Suppressor macrophage treated with lipopolysaccharide for 4 hours (primary cell): ENCODE measurements around the gene CMTR1.

Experiments
- DNase-seq: peaks from one replicate; pipeline ENCODE4 v3.0.0-alpha.2; 2020

CMTR1 gene

DNA sequence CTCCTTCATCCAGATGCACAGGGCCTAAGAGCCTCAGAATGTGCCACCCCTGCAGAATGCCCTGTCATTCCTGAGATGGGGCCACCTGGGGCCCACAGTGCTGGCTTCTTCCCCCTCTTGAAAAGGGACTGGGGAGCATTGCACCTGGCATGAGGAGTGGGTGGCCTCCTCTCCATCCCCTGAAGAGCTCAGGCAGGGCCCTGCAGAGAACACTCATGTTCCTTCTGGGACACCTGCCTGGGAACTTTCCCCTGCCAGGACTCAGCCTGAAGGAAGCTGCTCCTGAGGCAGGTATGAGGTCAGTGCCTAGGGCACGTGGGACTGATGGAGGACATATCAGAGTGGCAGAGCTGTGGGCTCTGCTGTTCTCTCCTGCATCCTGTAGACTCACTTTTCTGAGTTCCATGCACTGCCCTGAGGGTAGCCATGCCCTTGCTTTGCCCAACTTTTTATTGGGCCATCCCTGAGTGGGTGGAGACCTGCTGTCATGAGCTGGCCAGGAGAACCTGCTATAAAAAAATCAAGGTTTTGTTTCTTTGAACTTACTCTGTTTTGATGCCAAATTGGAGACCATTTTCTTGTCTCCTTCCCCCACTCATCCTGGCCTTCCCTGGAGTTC lies 47.2 kb downstream of the CMTR1 start:
- DNase-seq: no peak

DNA sequence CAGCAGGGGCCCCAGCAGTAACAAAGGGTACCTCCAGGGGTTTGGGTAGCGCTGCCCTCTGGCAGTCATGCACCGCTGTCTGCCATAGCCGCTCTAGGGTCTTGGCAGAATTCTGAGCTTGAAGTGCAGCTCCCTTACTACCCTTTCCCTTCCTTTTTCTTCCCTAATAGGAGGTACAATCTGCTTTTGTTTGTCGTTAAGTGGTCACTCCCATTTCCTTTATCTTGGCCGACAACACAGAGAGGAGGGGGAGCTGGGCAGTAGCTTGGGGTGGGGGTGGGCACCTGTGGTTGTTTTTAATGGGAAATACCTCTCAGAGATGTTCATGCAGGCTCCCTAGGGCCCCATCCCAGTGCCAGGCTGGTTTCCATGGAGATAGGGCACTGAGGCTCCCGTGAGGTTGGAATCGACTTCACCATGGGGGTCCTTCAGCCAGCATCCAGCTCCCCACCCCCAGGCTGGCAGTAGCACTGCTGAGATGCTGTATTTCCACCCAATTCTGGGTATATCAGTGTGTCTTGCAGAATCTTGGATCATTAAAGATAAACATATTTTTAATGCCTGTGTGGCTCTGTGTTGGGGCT lies 48.0 kb downstream of the CMTR1 start:
- no peak for DNase-seq

DNA sequence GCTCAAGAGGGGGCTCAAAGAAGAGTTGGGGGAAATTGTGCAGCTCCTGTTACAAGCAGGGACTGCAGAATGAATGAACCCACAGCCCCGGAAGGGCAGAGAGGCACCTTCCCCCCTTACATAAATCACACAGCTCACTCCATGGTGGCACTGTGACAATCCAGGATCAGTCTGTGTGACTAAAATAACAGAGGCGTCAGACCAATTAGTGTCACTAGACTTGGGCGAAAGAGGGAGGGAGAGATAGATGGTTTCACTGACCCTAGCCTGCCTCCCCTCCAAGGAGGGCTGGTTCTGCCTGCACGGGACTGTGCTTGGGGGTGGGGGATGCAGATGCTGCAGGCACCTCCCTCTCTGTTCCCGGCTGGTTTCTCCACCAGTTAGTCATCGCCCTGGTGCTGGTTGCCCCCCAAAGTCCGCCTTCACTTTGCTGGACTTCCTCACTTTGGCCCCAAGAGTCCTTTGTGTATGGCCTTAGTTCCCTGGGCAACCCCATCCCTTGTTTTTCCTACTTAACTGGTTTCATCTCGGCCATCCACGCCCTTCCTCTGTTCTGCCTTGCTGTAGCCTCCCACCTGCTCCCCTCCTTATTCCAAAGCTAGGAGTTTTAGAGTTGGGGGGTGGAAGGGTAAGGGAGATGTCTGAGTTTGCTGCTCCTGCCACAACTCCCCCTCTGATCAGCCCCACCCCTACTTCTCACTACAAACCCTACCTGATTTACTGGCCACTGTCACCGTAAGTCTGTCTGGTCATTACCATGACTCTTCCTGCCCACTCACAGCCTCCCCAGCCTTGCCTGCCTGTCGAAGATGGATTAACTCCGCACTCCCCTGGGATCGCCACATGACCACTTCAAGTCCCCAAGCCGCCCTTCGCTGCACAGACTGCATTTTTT lies 48.9 kb downstream of the CMTR1 start:
- no peak for DNase-seq

DNA sequence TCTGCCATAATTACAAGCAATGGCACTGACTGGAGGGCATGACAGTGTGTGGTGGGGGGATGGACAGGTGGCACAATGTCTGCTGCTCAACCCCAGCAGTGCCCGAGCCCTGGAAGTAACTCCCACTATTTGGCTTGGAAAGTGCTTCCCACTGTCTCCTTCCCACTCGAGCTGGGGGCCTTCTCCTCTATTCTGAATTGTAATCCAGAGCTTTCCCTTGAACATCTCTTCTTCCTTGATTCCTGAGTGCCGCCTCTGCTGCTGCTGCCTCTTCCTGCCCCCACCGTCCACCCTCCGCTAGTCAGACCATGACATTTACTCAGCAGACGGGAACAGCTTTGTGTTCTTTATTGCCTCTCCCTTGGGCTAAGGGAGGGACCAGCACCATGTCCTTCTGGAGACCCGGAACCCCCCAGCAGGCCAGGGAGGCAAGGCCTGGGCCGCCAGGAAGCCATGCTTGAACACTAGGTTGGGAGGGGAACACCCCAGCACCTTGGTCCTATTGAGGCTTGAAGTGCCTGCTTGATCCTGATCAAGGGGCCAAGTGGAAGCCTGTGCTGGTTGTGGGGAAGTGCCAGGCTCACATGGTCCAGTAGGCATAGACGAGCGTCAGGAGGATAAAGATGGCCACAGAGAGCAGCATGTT lies 49.7 kb downstream of the CMTR1 start:
- no peak for DNase-seq

DNA sequence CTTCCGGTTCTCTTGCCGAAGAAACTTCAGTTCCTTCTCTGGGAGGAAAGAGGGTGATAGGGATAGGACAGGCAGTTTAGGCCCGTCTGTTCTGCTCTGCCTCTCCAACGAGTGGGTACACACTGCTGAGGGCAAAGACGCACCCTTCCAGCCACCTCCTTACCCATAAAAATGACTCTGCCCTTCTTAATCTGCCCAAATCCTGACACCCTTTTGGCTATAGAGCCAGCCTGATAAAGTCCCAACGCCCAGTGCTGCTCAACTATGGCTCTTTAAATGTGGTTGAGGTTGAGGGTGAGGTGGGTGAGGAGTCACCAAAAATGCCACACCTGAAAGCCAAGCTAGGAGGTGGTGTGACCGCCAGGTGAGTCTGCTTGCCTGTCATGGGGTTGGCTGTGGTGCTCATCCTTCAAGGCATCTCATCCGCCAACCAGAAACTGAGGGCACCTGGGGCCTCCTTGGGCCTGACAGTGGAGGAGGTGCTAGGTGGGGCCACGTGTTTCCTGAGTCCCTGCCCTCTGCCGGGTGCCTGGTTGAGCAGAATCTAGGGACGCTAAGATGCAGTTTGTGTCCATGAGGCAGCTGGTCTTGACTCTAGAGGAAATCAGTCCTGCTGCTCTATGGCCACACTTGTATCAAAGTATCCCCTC lies 50.4 kb downstream of the CMTR1 start:
- no peak for DNase-seq

DNA sequence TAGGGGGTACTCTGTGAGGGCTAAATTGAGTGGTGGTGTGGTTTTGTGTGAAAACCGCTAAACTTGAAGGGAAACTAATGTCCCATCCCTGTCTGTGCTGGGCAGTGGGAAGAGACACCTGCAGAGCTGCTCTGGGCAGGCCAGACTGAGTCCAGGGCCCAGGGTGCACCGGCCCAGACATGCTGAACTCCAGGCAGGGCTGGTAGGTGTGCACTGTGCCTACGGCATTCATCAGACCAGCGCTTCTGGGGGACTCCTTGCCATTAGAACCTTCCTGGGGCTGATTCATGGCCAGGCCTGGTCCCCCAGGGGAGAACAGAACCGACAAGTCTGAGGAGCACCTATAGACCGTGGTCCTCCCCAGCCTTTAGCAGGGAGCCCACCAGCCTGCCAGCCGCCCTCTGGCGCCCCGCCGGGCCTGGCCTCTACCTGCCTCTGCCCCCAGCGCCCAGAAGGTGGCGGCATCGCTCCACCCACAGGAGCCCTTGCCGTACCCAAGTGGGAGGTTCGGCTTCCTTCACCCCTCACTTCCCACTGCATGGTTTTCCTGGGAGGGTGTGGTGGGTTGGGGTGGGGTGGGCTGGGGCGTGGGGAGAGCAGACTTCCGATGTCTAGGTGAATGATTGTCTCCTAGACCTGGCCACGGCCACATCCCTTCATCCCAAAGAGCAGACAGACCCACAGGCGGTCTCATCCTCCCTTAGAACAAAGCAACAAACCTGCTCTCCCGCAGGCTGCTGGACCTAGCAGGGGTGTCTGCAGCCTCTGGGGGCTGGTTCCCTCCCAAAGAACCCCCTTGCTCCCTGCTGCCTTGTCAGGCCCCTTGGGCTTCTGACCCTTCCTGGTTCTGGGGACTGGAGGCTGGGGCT lies 51.1 kb downstream of the CMTR1 start:
- DNase-seq: peak; percentile 34

DNA sequence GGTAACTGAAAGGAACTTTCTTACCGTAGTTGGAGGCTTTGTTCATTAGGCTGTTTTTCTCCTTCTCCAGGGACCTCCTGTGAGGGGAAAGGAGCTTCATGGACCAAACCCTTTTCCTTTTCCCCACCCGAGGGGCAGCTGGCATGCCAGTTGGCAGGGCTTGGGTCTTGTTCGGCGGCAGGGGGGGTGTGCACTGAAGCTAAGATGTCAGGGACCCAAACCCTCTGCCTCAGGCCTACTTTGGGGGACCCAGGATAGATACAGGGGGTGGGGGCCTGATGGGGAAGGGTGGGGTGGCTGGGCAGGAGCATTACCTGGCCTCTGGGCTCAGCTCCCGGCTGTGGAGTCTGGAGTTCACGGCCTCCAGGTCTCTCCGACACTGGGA lies 51.8 kb downstream of the CMTR1 start:
- DNase-seq: no peak

DNA sequence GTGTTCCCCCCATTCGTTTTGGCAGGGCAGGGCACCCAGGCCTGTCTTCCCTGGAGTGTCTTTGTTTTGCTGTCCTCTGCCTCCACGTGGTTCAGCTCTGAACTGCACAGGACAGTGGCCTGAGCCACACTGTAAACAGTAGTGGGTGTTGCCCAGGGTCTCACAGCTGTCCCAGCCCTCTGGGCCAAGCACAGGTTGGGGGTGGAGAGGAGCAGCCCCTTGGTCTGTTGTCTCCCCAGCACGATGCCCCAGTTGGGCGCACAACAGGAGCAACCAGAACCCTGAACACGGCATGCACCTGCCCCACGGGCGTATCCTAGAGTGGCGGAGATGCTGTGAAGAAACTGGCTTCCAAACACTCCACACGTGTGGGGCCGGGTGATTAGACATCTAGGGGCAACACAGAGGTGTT lies 52.3 kb downstream of the CMTR1 start:
- no peak for DNase-seq

DNA sequence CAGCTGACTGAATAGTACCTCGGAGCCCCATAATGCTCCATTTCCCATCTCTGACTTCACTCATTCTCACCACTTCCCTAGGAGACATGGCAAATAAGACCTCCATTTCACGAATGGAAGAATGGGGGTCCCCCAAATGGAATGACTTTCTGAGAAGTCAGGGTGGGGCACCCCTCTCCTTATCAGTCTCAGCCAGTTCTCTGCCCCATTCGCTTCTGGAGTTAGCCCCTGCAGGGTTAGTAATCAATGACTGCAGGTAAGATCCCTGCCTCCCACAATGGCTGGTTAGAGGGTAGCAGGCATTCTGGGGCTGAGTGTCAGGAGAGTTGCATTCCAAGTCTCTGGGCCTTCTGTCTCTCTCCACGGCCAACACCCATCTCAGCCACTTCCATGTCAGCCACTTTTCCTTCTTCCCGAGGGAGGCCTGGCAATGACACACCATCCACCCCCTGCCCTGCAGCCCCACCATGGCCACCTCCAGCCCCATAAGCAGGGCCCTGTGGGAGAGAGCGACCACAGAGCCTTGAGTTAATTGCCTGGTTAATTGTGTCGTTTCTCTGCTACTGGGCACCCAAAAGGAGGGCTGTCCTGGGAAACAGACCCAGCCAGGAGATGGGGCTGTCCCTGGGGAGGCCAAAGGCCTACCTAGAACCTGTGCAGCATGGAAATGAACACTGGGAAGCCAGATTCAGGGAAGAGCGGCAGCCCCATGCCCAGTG lies 53.3 kb downstream of the CMTR1 start:
- no peak for DNase-seq

DNA sequence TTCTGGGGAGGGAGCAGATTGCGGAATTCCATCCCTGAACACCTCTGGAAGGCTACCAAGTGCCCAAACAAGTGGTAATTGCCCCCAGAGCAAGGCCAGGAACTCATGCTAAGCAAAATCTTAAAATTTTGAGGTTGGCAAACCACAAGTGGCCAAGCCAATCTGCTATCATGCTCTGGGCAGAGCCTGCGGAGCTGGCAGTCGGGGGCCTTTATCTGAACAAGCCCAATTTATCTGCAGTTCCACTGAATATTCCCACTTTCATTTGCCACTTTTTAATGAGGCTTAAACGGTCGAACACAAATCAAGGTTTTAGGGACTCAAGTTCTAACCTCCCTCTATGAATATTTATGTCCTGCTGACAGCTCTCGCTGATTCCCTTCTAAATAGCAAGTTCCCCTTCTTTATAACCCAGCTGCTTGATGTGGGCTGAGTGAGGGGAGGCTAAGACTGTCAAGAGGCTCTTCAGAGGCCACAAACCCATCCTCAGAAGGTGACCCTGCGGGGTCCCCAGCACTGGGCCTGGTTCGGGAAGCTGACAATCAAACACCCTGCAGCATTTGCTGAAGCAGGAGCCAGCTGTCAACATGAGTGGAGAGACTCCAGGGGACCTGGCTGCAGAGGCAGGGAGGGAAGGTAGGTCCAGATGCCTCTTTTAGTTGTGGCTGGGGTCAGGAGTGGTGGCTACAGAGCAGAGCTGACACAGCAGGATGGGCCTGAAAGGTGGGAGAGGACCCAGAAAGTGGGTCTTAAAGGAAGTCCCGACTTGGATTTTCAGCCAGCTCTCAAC lies 54.8 kb downstream of the CMTR1 start:
- no peak for DNase-seq

DNA sequence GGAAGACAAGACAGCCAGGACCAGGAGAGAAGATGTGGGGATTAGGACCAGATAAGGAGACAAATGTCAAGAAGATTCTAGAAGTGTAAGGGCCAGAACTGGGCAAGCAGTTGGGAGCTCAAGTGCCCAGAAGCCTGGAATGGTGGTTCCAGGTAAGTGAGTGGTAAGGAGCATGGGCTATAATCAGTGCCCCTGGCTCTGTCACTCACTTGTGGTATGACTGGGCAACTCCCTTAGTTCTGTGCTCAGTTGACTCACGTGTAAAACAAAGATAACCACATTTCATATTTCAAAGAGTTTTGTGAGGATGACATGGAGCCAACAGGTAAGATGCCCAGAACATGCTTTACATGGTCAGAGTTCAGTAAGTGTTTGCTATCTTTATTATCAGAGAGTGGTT lies 55.5 kb downstream of the CMTR1 start:
- DNase-seq: no peak

DNA sequence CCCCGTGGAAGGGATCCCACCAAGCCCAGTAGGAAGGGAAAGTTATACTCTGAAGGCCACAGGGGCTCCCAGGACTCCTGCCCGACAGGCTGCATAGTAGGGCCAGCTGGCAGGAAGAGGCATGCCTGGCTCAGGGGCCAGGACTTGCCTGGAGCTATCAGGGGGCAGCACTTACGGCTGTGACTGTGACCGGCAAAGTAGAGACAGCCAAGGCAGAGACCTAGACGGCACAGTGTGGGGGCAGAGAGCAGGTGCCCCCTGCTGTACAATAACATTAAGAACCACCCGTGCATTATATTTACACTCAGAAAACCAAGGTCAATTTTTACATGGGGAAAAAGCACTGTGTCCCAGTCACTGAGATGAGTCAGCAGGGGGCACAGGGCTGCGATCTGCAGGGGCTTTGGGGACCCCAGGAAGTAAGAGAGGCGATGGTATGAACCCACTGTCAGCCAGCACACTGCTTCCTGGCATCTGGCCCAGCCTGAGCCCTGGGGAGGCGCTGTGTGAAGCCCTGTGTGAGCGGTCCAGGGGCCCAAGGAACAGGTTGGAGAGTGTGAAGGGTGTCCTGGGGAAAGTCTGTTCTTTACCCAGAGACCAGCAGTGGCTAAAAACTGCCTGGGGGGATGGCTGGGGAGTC lies 56.8 kb downstream of the CMTR1 start:
- no peak for DNase-seq

DNA sequence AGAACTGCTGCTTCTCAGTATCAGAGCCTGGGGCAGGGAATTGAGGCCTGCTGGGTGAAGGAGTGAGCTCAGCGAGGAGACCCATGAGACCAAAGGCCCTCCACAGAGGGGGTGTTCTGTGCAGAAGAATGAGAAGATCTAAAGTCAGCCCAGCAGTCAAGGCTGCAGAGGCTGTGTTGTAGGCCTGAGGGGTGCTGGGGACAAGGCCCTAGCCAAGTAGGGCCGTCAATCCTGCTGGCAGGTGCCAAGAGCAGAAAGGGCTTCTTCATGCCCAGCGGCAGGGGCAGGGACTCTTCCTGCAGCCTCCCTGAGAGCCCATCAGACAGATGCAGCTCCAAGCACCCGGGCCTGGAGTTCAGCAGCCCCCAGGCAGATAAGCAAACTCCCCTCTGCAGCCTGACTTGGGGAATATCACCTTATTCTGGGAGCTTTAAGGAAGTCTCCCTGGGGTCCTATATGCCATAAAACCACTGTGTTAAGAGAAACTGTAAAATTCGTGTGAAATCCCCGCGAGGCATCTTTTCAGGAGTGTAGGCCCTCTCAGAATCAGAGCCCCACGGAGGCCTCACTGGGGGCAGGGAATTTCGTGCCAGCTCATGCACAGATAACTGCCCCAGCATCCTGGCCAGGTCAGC lies 57.6 kb downstream of the CMTR1 start:
- no peak for DNase-seq

DNA sequence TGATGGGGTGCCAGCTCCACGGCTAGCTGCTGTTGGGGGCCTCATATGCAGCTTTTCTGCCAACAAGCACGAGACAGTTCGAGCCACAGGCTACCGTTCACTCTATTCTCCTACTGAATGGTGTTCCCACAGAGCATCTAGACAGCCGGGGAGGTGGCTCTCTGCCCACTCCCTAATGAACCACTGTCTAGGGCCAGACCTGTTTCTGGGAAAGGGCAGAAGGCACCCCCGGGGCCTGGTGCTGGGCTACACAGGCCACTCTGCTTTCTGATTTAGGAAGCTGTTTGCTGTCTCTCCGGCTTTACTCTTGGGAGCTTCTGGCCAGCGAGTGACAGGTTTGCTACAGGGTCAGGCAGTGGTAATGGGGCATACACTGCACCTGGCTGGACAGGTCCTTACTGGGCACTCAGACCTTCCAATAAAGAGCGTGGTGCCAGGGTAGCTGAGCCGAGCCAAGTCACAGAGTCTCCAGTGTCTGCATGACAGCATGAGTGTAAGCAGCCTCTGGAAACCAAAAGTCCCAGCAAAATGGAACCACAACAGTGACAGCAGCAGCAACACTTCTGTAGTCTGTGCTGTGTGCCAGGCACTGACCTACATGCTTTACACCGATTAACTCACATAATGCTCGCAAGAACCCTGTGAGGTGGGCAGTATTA lies 58.3 kb downstream of the CMTR1 start:
- DNase-seq: no peak

DNA sequence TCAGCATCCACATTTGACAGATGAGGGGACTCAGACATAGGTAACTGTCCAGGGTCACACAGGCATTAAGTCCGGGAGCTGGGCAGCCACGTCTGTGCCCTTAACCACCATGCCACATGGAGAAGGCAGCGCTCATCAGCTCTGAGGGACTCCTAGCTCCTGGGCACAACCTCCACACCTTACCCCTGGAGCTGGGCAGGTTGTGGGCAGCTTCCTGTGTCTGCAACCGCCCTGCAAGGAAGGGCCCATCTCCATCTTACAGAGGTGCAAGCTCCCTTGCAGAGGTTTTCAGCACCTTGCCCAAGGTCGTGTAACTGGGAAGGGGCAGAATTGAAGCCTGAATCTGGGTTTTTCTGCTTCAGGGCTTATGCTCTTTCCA lies 58.8 kb downstream of the CMTR1 start:
- no peak for DNase-seq

DNA sequence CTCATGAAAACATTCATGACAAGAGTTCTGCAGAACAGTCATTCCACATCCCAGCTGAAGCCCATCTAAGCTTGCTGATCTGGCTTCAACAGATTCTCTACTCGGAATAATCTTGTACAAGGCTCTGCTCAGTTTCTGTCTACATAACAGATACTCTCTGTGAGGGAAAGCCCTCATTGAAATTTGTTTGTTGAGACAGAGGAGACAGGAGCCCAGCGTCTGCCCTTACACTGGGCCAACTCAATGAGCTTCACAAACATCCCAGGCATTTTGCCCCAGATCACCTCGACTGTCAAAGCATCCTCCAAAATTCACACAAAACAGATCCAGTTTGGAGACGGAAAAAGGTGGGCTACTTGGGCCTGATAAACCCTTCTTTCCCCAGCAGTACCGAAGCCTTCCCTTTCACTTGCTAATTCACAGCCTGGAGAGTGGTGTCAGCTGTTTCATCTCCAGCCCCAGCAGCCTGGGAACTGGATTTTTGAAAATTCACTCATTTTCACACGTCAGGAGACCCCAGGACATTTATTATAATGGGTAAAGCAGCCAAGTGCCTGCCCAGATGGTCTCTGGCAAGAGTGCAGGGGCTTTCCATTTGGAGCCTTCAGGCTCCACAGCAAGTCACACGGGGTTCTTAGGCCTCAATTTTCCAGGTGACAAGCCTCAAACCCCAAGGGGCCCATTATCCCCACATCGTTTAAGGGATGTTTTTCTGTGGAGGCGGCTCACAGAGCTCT lies 59.4 kb downstream of the CMTR1 start:
- no peak for DNase-seq

DNA sequence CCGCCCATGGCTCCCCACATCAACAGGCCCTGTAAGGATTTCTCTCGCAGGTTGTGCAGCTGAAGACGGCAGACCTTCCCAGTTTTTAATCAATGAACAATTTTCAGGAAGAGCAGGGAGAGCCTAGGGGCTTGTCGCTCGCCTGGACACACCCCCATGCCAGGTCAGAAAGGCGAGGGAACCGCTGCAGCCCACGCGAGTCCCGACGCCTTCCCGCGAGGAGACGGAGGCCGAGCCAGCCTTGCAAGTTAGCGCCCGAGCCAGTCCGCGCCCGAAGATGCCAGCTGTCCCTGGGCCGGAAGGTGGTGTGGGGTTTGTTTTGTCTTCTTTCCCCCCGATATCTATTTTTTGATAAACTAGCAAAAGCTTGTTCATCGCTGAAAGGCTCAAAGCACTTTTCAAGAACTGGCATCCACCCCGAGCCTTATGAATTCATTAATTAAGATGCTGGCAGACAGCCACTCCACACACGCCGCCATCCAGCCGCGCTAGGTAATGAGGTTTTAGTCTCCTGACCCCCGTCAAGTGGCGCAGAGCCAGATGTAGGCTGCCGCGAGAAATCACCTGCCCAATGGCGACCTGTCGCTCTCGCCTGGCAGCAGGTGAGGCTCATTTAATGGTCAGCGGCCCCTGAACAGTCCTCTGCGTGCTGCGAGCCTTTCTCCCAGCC lies 60.1 kb downstream of the CMTR1 start:
- no peak for DNase-seq

DNA sequence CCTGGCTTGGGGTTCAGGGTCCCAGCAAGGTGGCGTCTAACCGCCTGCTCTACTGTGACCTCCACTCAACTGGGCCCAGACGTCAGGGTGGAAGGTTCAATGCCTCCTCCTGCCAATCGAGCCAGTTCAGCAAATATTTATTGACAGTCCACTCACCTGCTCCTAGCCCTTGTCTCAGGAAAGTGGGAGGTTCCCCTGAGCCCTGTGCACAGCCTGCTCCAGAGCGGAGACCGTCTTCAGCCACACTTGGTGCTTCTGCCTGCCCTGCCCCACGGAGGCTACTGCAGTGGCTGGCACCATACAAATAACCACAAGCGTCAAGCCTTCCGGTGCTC lies 60.6 kb downstream of the CMTR1 start:
- DNase-seq: no peak
